Esophagus (tissue), 2 donors: ENCODE data around the gene SCIN. TPM values are rescaled to one million over a fixed set of nuclear protein-coding genes. Genes with fewer than 3 reads are reported as not detected.
"Not testable (repeated sequence)": the region's sequence is repeated elsewhere in the genome, so short reads cannot be mapped to it uniquely, and the experiment has no call there.

Experiments used
- H3K27ac ChIP-seq, 2 donors: one replicate each; pipeline ENCODE4 v1.5.1; 2013; ENCODE audit warnings: low read depth in 2 of 2, mild to moderate bottlenecking in 2 of 2, inconsistent platforms in 1 of 2, low read length in 1 of 2, moderate library complexity in 1 of 2
- H3K27me3 ChIP-seq, 2 donors: one replicate each; pipeline ENCODE4 v1.6.1; 2013; ENCODE audit warnings: low read length in 2 of 2, control low read depth in 1 of 2, mild to moderate bottlenecking in 1 of 2; ENCODE audit not compliant: insufficient read depth in 2 of 2, control insufficient read depth in 1 of 2
- H3K36me3 ChIP-seq, 2 donors: one replicate each; pipeline ENCODE4 v1.6.1; 2013; ENCODE audit warnings: low read length in 1 of 2; ENCODE audit not compliant: control insufficient read depth in 2 of 2, insufficient read depth in 2 of 2
- H3K4me1 ChIP-seq, 2 donors: one replicate each; pipeline ENCODE4 v1.6.1; 2013; ENCODE audit warnings: low read length in 1 of 2; ENCODE audit not compliant: control insufficient read depth in 2 of 2, insufficient read depth in 2 of 2
- H3K4me3 ChIP-seq, 2 donors: one replicate each; pipeline ENCODE4 v1.5.1; 2013; ENCODE audit warnings: low read length in 2 of 2, mild to moderate bottlenecking in 2 of 2, low read depth in 1 of 2, moderate library complexity in 1 of 2
- H3K9me3 ChIP-seq, 2 donors: one replicate each; pipeline ENCODE4 v1.6.1; 2013; ENCODE audit warnings: mild to moderate bottlenecking in 2 of 2, low read depth in 1 of 2, low read length in 1 of 2, moderate library complexity in 1 of 2; ENCODE audit not compliant: control insufficient read depth in 2 of 2, insufficient read depth in 1 of 2
- WGBS, 2 donors: extraction: QIAGEN DNeasy Blood & Tissue Kit; methylation state at CpG; one replicate each; pipeline ENCODE4 v1.1.7; 2013; 5-methylcytosine and 5-hydroxymethylcytosine counted together
- polyA plus RNA-seq, 2 donors: library from polyadenylated mRNA; stranded (reverse); fragments of 200-250 nt; gene quantifications; one replicate each; pipeline ENCODE4 v1.2.3, GENCODE V29; 2013
- donor health status: healthy with polysubstance abuse.
- donor health status: Bipolar disorder and iron deficiency.

Gene SCIN
- polyA plus RNA-seq, 2 donors = 10.4 to 22.3 TPM

- 56 to 64% methylated on average over 7 of the region's 7 CpGs for WGBS, 2 donors
- H3K4me1 ChIP-seq, H3K4me3 ChIP-seq, H3K9me3 ChIP-seq, H3K27ac ChIP-seq, H3K36me3 ChIP-seq, H3K27me3 ChIP-seq: not testable (repeated sequence)
Measured at GRCh38 chr7:12673436-12673835, 102.9 kb downstream of the SCIN start.

- Histone ChIP-seq H3K9me3 (no peaks in the 10 kb centered on the region), H3K27ac (no peak overlapping the region), H3K4me3 (no peak overlapping the region), H3K4me1 (peaks cover 0 to under 1% of the 10 kb centered on the region in 2 donors), H3K27me3 (no peaks in the 10 kb centered on the region), H3K36me3 (no peaks in the 10 kb centered on the region)
- 83 to 96% methylated on average over 2 of the region's 2 CpGs for WGBS, 2 donors
Measured at GRCh38 chr7:12674053-12674452, 103.5 kb downstream of the SCIN start.

- Histone ChIP-seq H3K9me3 (no peaks in the 10 kb centered on the region), H3K4me3 (no peak overlapping the region), H3K27me3 (no peaks in the 10 kb centered on the region), H3K4me1 (no peaks in the 10 kb centered on the region), H3K27ac (no peak overlapping the region), H3K36me3 (no peaks in the 10 kb centered on the region)
- WGBS, 2 donors = 58 to 63% methylated on average over 4 of the region's 4 CpGs
Measured at GRCh38 chr7:12674861-12675260, 104.3 kb downstream of the SCIN start.

DNA sequence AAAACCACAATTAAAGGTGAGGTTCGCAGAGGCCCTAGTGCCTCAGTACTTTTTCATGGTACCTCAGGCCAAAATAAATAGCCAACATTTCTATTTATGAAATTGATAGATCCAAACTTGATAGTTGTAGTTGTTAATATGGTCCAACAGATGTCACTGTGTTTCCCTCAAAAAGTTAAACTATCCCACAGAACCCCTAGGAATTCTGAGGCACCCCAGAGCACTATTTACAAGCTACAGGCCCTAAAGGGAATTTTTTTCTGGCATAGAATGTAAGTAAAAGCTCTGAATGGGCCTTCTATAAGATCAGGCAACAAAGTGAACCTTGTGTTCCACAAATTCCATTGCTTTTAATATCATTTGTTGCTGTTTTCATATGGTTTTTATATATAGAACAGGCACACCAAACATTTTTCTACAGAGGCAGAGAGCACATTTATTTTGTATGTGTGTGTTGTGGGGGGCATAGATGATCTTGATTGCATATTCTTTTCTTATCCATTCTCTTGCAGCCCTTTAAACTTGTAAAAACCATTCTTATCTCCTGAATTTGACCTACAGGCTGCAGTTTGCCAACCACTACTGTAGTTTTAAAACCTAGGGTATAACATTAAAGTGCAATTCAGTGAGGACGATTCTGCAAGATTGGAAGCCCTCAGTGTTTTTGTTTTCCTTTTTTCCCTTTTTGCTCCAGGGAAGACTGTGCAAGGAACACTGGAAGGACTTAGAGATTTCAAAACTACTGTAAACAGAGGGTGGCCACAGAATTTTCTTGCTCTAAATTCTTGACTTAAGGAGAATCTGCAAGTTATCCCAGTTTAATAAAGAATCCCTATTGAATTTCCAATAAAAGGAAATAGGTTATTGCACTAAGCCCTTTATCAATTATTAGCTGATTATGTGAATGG is 113.4 kb downstream of the SCIN start:
- no peaks in the 10 kb centered on the region for H3K36me3 ChIP-seq
- WGBS, 2 donors = 29 to 42% methylated on average over 2 of the region's 2 CpGs
- no peaks in the 10 kb centered on the region for H3K9me3 ChIP-seq
- H3K27me3 ChIP-seq = no peaks in the 10 kb centered on the region
- no peak overlapping the region for H3K4me3 ChIP-seq
- no peak overlapping the region for H3K27ac ChIP-seq
- no peaks in the 10 kb centered on the region for H3K4me1 ChIP-seq

DNA sequence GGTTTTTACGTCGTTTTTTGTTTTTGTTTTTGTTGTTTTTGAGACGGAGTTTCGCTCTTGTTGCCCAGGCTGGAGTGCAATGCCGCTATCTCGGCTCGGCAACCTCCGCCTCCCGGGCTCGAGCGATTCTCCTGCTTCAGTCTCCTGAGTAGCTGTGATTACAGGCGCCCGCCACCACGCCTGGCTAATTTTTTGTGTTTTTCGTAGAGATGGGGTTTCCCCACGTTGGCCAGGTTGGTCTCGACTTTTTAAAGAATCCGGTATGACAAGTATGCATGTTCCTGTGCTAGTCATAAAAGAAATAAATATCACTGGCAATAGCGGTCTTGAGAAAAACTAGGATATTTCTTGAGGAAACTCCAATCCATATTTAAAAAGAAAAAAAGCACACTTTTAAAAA is 114.2 kb downstream of the SCIN start:
- Histone ChIP-seq H3K27me3 (no peaks in the 10 kb centered on the region), H3K27ac (no peak overlapping the region), H3K4me1 (no peaks in the 10 kb centered on the region), H3K36me3 (no peaks in the 10 kb centered on the region), H3K4me3 (no peak overlapping the region), H3K9me3 (no peaks in the 10 kb centered on the region)
- 93% methylated on average over 19 of the region's 19 CpGs for WGBS, 2 donors

GRCh38 chr7:12685550-12685949 is 115.0 kb downstream of the SCIN start:
- H3K36me3 ChIP-seq = no peaks in the 10 kb centered on the region
- peak overlapping the region; percentile 7 to 29 for H3K27ac ChIP-seq
- 84 to 88% methylated on average over 13 of the region's 13 CpGs for WGBS, 2 donors
- no peaks in the 10 kb centered on the region for H3K4me1 ChIP-seq
- no peak overlapping the region for H3K4me3 ChIP-seq
- no peaks in the 10 kb centered on the region for H3K9me3 ChIP-seq
- H3K27me3 ChIP-seq = no peaks in the 10 kb centered on the region

DNA sequence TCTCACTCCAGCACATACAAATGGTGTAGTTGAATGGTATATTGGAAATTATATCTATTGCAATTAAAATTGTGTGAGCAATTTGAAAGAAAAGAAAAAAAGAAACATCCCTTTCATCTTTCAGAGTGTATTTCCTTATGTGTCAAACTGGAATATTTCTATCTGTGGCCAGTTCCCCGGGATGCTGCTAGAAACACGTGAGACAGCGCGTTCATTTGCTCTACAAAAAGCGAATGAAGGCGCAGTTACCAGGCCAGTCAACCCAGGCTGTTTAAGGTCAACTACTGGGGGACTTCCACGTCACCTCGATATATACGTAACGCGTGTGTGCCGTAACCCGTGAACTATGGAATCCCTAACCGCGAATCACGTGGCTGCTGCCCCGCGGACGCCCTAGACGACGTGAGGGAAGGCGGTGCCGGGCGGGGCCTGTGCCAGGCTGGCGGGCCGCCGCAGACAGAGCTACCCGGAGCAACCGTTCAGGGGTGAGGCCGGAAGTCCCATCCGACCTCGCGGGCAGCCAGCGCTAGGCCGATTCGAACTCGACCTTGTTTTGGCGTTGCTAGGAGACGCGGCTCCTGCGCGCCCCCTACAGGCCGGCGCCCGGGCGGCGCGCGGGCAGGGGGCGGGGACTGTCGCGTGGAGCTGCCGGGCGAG is 115.8 kb downstream of the SCIN start:
- peak overlapping the region; percentile 72 to 83 for H3K4me3 ChIP-seq
- H3K36me3 ChIP-seq = no peaks in the 10 kb centered on the region
- no peaks in the 10 kb centered on the region for H3K4me1 ChIP-seq
- H3K27ac ChIP-seq = peak overlapping the region; percentile 84 to 95
- no peaks in the 10 kb centered on the region for H3K9me3 ChIP-seq
- H3K27me3 ChIP-seq = no peaks in the 10 kb centered on the region
- WGBS, 2 donors = 2 to 4% methylated on average over 54 of the region's 54 CpGs

DNA sequence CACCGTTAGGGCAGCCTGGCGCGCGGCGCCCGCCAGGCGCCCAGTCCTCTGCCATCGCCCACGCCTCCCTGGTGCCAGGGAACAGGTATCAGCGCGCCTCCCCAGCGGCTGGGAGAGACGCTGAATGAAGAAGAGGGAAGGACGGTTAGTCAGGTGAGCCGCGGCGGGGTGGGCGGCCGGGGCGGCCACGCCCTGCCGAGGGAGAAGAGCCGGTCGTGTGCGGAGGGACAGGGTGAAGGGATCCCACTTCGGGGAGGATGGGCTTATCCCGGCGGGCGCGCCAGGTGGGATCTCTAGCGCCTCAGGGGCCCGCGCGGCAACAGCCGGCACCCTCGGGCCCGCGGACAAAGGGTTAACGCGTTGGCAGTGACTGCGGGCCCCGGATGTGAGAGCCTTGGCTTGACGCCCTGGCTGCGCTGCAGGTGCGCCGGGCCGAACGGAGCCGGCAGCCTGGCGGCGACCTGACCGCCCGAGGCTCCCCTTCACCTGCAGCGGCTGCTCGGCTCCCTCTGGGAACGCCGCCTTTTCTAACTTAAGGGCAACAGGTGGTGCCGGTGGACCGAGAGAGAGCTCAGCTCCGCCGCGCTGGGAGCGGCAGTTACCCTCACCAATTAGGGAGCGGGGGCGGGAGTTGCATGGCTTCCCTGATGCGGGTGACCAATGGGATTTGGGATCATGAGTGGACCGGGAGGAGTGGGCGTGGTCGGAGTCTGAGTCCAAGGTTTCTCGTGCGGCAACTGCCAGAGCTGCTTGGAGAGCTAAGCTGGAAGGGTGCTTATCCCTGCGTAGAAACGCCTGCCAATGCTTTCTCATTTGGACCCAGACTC is 116.6 kb downstream of the SCIN start, which contains the start of gene ARL4A:
Gene ARL4A, plus strand, starts transcription at position 743 of the 827 bp plus-strand sequence. CDS start 622 bp downstream, outside the sequence.
- Histone ChIP-seq H3K4me3 (peak within 1 kb of the TSS; percentile 72 to 83), H3K4me1 (no peaks in the 10 kb centered on the region), H3K9me3 (no peaks in the 10 kb centered on the region), H3K27ac (peak within 1 kb of the TSS; percentile 84 to 95), H3K27me3 (no peaks in the 10 kb centered on the region), H3K36me3 (no peaks in the 10 kb centered on the region)
- 0 to 1% methylated on average over 67 to 73 of the region's 73 CpGs for WGBS, 2 donors

DNA sequence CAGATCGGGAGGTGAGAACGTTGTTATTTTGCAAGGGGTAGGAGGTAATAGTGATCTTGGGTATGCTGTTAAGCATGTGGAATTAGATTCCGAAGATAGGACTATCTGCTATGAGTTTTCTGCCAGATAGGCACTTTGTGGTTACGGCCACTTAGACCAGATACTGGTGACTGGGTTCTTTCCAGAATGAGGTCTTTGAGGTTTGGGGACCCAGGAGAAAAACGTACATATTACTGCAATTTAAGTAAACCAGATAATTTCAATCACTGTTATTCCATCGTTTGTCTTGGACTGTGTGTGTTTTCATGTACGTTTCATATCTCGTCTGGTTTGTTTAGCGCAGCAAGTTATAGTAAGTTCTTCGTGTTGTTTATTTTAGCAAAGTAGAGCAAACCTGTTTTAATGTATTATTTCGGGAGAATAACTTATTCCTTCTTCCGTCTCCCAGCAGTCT is 117.2 kb downstream of the SCIN start:
- WGBS, 2 donors = 8 to 11% methylated on average over 12 of the region's 12 CpGs
- no peaks in the 10 kb centered on the region for H3K9me3 ChIP-seq
- no peaks in the 10 kb centered on the region for H3K4me1 ChIP-seq
- no peaks in the 10 kb centered on the region for H3K36me3 ChIP-seq
- no peaks in the 10 kb centered on the region for H3K27me3 ChIP-seq
- H3K4me3 ChIP-seq = peak overlapping the region; percentile 72 to 83
- peak overlapping the region; percentile 67 to 70 for H3K27ac ChIP-seq
